HL-60 (cell line): Measurements from ENCODE around the gene CHIT1.

Experiments
- DNase-seq, 2 experiments: peaks; one replicate each; pipeline ENCODE4 v3.0.0-alpha.2; 2010 to 2020; ENCODE audit warnings: low read depth in 1 of 2, low spot score in 1 of 2
- H3K27ac ChIP-seq: fragments of 250-450 bp; sonication (Bioruptor Pico); replicated peaks from 2 replicates; pipeline ENCODE4 v1.5.1; 2020; ENCODE audit warnings: mild to moderate bottlenecking, moderate library complexity
- H3K27me3 ChIP-seq: fragments of 250-450 bp; sonication (Bioruptor Pico); 2 replicates; pipeline ENCODE4 v1.5.1; 2021; ENCODE audit warnings: mild to moderate bottlenecking, moderate library complexity; ENCODE audit not compliant: insufficient read depth, poor library complexity, severe bottlenecking
- H3K4me3 ChIP-seq: replicated peaks from 2 replicates; pipeline ENCODE4 v1.5.1; 2011; ENCODE audit warnings: mild to moderate bottlenecking, control low read depth, low read length; ENCODE audit not compliant: insufficient read depth
- CTCF ChIP-seq: IDR thresholded peaks from one replicate; pipeline ENCODE4 v1.5.1; 2011; ENCODE audit warnings: low read length, control low read depth, inconsistent platforms; ENCODE audit not compliant: insufficient read depth
- GABPA ChIP-seq: IDR thresholded peaks from 2 replicates; pipeline ENCODE4 v1.6.1; 2012; ENCODE audit warnings: low read depth
- POLR2AphosphoS5 ChIP-seq: IDR thresholded peaks from 2 replicates; pipeline ENCODE4 v1.6.1; 2012; ENCODE audit warnings: low read depth
- REST ChIP-seq: IDR thresholded peaks from 2 replicates; pipeline ENCODE4 v1.6.1; 2012; ENCODE audit warnings: low read depth; ENCODE audit not compliant: insufficient replicate concordance
- SPI1 ChIP-seq: IDR thresholded peaks from 2 replicates; pipeline ENCODE4 v1.6.1; 2012; ENCODE audit warnings: low read depth, mild to moderate bottlenecking, borderline replicate concordance

The CHIT1 gene

DNA sequence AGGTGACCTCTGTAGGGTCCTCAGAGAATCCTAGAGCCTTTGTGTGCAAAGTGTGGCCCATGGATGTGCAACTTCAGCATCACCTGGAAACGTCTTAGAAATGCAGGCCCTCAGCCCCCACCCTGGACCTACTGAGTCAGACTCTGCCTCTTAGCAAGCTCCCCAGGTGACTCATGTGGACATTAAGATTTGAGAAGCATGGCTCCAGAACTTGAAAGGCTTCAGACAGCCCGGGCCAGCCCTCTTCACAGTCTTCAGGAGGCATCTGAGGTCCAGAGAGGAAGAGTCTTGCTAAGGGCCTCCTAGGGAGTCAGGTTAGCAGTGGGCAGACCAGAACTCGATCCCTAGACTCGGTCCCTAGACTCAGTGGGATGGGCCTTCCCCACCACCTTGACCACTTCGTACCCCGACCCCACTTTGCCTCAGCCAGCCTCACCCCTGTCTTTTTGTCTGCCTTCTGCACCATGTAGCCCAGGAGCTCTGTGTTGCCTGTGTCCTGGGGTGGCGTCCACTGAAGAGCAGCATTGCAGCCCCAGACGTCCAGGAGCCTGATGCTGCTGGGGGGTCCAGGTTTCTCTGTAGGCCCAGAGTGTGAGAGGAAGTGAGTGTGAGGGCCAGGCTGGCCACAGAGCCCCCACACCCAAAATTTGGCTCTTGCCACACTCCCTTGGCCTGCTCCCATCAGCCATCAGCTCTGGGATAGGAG, 58.7 kb downstream of the CHIT1 start:
- Histone ChIP-seq H3K4me3 (no peak overlapping the region), H3K27me3 (no peaks in the 10 kb centered on the region), H3K27ac (no peak overlapping the region)
- no peak for DNase-seq
- no peak for TF ChIP-seq SPI1
- no peak for TF ChIP-seq GABPA
- no peak for TF ChIP-seq CTCF
- no peak for TF ChIP-seq REST
- no peak for TF ChIP-seq POLR2AphosphoS5

- TF ChIP-seq REST (no peak), POLR2AphosphoS5 (no peak), GABPA (no peak), SPI1 (no peak), CTCF (no peak)
- Histone ChIP-seq H3K4me3 (no peak overlapping the region), H3K27me3 (no peaks in the 10 kb centered on the region), H3K27ac (no peak overlapping the region)
- no peak for DNase-seq
Observed at GRCh38 chr1:203169770-203170520, 59.5 kb downstream of the CHIT1 start.

DNA sequence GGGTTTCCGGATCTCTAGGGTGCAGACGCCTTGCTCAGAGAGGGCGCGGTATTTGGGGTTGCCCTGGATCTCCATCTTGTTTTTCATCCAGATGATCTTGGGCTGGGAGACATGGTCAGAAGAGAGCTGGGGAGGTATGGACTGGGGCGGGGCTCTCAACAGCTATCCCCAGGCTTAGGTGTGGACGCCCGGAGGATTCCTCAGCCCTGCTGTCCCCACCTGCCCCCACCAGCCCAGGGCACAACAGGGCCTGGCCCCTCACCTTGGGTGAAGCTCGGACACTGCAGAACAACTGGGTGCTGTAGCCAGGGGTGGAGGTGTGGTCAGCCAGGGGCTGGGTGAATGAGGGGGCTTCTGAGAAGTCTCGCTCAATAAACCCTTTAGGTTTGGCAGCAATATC, 60.5 kb downstream of the CHIT1 start:
- Histone ChIP-seq H3K4me3 (no peak overlapping the region), H3K27ac (no peak overlapping the region), H3K27me3 (no peaks in the 10 kb centered on the region)
- TF ChIP-seq SPI1 (no peak), CTCF (no peak), REST (no peak), GABPA (no peak), POLR2AphosphoS5 (no peak)
- no peak for DNase-seq
